ENCODE data around the gene PRSS48. TPM values are rescaled to one million over a fixed set of nuclear protein-coding genes. Genes with fewer than 3 reads are reported as not detected.
"Not testable (repeated sequence)": the region's sequence is repeated elsewhere in the genome, so short reads cannot be mapped to it uniquely, and the experiment has no call there.

The PRSS48 gene
- total RNA-seq, 1 donor from 2014 or later = not detected

DNA sequence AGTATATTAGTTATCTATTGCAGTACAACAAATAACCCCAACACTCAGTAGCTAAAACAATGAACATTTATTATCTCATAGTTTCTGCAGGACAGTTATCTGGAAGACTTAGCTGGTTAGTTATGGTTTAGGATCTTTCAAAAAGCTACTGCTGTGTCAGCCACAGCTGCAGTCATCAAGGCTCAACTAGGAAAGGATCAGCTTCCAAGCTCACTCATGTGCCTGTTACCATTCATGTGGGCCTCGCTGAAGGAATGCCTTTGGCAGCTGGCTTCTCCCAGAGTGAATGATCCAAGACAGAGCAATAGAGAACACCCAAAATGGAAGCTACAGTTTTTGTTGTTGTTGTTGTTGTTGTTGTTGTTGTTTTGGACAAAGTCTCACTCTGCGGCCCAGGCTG lies 13.5 kb upstream of the PRSS48 start:
- no peak for DNase-seq

DNA sequence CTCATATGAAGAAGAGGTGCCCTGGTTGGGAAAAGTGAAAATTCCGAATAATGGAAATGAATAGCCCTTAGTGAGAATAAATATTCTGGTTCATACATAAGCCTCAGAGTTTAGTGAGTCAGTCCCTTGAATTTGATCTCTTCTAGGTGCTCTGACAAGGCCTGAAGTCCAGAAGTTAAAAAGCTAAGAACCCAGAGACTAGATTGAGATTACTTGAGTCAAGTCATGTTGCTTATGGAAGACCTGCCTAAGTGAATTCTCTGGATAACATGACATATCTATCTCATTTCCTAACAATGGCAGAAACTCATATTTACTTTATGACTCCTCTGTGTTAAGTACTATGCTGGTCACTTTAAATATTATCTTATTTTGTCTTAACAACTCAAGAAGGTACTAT lies 10.5 kb upstream of the PRSS48 start:
- DNase-seq = no peak

GRCh38 chr4:151267104-151267503 lies 9.9 kb upstream of the PRSS48 start:
- no peak for DNase-seq

DNA sequence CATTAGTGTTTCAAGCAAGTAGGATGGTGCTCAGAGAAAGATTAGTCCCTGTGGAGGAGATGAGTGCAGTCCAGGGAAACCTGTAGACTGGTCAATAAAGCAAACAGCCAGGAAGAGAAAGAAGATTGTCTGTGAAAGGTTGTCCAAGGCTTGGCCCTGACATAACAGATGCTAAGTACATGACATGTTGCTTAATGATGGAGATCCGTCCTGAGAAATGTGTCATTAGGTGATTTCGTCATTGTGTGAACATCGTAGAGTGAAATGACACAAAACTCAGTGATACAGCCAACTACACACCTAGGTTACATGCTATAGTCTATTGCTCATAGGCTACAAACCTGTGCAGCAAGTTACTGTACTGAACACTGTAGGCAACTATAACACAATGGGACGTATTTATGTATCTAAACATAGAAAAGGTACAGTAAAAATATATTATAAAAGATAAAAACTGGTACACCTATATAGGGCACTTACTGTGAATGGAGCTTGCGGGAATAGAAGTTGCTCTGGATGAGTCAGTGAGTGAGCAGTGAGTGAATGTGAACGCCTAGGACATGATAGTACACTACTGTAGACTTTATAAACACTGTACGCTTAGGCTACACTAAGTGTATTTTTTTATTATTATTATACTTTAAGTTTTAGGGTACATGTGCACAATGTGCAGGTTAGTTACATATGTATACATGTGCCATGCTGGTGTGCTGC lies 9.0 kb upstream of the PRSS48 start:
- no peak for DNase-seq

- not testable (repeated sequence) for DNase-seq
Observed at GRCh38 chr4:151268905-151269304, 8.1 kb upstream of the PRSS48 start.

DNA sequence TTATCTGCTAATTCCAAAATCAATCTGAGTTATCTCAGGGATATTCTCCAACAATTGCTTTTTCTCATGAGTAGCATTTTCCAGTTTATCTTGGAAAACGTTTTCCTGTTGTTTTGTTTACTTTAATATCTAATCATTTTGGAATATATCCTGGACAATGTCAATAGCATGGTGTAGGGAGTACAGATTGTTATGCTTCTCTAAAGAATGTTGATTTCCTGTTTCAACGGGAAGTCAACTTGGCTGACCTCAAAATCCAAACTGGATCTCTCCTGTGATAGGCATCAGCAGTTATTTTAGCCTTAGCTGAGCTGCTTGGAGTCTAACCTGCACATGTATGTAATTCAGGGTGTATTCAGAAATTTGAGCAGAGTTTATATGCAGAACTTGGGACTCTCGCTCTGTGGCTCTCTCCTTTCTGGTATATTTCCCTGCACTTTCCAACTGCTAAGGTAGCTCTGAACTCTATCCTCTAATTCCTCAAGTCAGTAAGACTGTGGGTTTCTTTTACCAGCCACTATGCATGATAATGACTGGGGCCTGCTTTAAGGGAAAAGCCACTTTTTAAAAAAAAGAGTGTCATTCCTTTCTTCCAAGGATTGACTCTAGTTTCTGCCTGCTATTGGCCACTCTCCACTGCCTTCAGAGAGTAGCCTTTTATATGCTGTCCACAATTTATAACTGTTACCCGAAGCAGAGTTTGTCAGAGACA lies 7.7 kb downstream of the PRSS48 start:
- DNase-seq = no peak

- no peak for DNase-seq
Observed at GRCh38 chr4:151287409-151287808, 10.4 kb downstream of the PRSS48 start.

DNA sequence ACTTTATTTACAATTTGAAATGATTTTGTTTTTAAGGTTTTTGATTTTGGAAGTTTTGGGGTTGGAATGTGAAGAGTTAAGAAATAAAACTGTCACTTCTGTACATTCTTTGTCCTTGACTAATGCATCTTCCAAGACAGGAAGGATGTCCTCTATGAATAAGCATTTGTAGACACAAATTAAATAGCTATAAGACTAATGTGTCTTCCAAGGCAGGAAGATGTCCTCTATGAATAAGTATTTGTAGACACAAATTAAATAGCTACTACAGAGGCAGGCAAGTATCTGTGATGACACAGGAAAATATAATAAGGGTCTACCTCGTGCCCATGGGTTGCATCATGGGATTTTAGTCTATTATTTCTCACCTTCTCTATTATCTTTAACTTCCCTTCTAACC lies 14.5 kb downstream of the PRSS48 start:
- no peak for DNase-seq

DNA sequence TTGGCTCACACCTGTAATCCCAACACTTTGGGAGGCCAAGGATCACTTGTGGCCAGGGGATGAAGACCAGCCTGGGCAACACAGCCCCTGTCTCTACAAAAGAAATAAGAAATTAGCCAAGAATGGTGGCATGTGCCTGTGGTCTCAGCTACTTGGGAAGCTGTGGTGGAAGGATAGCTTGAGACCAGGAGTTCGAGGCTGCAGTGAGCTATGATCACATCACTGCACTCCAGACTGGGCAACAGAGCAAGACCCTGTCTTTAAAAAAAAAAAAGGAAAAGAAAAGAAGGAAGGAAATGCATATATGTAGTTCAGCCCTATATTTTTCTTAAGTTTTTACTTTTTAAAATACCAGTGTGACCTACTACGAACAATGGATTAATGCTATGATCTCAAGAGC lies 15.1 kb downstream of the PRSS48 start:
- DNase-seq = no peak

- DNase-seq = no peak
Observed at GRCh38 chr4:151294833-151295496, 18.0 kb downstream of the PRSS48 start.

- DNase-seq = no peak
Observed at GRCh38 chr4:151296227-151296626, 19.3 kb downstream of the PRSS48 start.

DNA sequence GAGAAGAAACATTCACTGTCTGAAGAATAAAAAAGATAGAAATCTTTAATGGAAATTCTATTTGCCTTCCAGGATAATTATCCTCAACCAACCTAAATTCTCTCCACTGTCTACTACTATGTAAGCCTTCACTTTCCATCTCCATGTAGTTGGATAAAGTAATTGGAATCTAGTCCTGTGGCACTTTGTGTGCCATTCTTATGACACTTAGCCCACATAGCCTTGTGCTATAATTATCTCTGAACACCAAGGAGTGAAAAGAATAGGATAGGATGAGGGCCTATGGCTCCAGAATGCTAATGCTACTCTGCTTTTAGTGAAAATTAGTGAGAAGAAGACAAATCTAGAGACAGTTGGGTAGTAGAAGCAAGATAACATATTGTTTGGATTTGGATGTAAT lies 20.2 kb downstream of the PRSS48 start:
- DNase-seq = no peak

- DNase-seq = no peak
Observed at GRCh38 chr4:151302432-151302831, 25.5 kb downstream of the PRSS48 start.

GRCh38 chr4:151304226-151304625 lies 27.3 kb downstream of the PRSS48 start:
- no peak for DNase-seq

GRCh38 chr4:151304755-151305154 lies 27.8 kb downstream of the PRSS48 start:
- DNase-seq = no peak

DNA sequence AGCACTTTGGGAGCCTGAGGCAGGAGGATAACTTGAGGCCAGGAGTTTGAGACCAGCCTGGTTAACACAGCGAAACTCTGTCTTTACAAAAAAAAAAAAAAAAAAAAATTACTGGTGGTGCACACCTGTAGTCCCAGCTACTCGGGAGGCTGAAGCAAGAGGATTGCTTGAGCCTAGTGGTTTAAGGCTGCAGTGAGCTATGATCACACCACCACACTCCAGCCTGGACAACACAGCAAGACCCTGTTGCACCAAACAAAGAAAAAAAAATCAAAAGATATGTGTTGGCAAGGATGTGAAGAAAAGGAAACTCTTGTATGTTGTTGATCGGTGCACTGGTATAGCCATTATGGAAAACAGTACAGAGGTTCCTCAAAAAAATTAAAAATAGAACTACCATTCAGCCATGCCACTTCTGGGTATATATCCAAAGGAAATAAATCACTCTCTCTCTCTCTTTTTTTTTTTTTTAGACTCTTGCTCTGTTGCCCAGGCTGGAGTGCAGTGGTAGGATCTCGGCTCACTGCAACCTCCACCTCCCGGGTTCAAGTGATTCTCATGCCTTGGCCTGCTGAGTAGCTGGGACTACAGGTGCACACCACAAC lies 33.3 kb downstream of the PRSS48 start:
- no peak for DNase-seq

DNA sequence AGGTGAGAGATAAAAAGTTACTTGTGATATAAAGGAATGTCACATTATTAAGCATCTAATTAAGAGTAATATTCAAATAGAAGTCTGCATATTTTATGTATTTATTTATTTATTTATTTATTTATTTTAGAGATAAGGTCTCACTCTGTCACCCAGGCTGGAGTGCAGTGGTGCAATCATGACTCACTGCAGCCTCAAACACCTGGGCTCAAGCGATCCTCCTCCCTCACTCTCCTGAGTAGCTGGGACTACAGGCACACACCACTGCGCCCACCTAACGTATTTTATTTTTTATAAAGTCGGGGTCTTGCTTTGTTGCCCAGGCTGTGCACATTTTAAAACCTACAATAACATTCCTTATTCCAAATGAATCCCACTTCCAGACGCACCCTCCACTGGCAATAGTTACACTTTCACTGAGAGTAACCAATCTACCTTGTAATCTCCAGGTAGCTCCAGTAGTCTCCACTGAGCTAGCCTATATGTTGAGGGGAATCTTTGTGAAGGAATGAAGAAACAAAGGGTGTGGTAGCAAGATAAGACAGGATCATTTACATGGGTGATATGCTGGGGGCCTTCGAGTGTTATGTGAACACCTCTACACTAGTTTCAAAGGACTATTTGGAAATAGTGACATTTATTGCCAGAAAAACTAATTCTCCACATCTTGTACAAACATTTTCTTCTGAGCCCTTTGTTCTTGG lies 36.5 kb downstream of the PRSS48 start:
- no peak for DNase-seq

DNA sequence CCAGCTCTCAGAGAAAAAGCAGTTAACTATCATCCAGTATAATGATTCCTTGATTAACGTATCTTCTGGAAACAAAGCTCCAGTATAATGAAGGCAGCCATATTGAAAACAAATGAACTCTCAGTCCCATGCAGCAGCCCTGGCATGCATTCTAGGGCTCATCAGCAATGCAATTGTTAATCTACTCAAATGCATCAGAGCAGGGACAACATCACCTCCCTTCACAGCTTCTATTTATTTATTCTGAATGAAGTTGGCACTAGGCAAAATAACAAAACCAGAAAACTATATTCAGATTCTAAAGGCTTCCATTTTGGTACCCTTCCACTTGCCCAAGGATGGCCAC lies 37.0 kb downstream of the PRSS48 start:
- DNase-seq = no peak

DNA sequence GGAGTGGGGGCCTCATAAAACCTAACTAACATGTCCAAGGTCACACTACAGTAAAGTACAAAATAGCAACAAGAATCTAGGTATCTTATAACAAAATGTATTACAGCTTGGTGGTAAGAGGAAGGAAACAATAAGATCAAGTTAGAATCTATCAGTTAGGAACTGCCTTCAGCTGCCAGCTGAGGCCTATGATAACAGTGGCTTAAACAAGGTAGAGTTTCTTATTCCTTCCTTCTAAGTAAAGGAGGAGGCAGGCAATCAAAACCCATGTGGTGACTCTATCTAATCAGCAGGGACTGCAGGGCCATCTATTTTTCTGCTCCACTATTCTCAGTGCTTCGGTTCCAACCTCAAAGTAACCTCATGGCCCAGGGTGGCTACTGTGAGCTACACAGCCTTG lies 37.5 kb downstream of the PRSS48 start:
- no peak for DNase-seq

DNA sequence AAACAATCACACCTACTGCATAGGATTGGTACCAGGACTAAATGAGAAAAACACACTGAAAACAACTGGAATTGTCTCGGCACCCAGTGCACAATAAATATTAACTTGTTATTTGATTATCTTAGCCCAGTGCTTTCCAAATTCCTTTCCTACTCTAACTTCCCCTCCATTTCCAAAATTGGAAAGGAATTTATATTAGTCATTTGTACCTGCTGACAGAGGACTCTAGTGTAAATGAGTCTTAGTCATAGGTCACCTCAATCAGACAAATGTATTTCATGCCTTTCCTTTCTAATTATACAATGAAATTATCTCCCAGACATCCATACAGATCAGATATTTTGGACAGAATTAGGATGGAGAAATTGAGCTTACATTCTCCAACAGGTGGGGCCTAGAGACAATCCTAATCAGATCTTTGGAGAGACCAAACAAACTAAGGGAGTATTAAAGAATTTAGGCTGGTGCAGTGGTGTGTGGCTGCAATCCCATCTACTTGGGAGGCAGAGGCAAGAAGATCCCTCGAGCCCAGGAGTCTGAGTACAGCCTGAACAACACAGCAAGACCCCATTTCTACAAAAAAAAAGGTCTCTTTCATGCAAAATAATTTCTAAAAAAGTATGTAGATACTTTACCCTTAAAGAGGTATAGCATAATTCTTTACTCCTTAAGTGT lies 38.4 kb downstream of the PRSS48 start:
- DNase-seq = no peak

DNA sequence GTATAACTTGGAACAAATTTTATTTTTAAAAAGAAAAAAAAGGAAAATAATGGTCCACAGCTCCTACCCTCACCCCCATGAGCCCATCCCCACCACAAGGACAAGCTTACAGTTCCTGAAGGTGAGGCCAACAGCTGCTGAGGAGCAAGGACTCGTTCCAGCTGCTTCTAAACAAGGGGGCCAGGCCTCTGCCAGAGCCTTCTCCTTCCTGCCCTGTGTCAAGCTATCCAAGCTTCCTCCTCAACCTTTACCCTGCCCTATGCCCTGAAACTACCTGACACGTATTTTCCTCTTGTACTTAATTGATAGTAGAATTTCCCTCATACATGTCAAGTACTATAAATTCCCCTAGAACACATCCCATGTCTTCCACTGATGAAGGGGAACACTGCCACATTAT lies 39.7 kb downstream of the PRSS48 start:
- no peak for DNase-seq
